Hematopoietic multipotent progenitor cell (in vitro differentiated cells): ENCODE measurements around the gene HPCA. TPM values are rescaled to one million over a fixed set of nuclear protein-coding genes. Genes with fewer than 3 reads are reported as not detected.

Experiments used
- DNase-seq, 3 donors: peaks; one replicate each; pipeline ENCODE4 v3.0.0-alpha.2; 2011 to 2015; ENCODE audit warnings: low read depth in 2 of 3, low spot score in 2 of 3
- total RNA-seq: library from RNA; depleted of rRNA; stranded (reverse); fragments of >200 nt; gene quantifications from one replicate; pipeline ENCODE4 v1.2.3, GENCODE V29; 2012

HPCA gene
- not detected for total RNA-seq

GRCh38 chr1:32886004-32886827, at the start of gene HPCA:
TSS of gene HPCA (plus strand) at chr1:32886491. CDS start at chr1:32888899, 2,408 bp downstream.
- peak in 2 of 3 donors; percentile 75 to 79 for DNase-seq

GRCh38 chr1:32848354-32849063, 37.8 kb upstream of the HPCA start:
- no peak for DNase-seq

- DNase-seq = no peak
Observed at GRCh38 chr1:32855861-32856617, 30.3 kb upstream of the HPCA start.

GRCh38 chr1:32858136-32858535, 28.2 kb upstream of the HPCA start:
- no peak for DNase-seq

GRCh38 chr1:32858791-32859190, 27.5 kb upstream of the HPCA start:
- no peak for DNase-seq

- DNase-seq = no peak
Observed at GRCh38 chr1:32859915-32860314, 26.4 kb upstream of the HPCA start.

- DNase-seq = no peak
Observed at GRCh38 chr1:32860566-32860965, 25.7 kb upstream of the HPCA start.

GRCh38 chr1:32861904-32862695, 24.2 kb upstream of the HPCA start:
- DNase-seq = no peak

GRCh38 chr1:32863218-32863880, 22.9 kb upstream of the HPCA start:
- DNase-seq = no peak

- no peak for DNase-seq
Observed at GRCh38 chr1:32863881-32864245, 22.4 kb upstream of the HPCA start.

- DNase-seq = no peak
Observed at GRCh38 chr1:32864375-32865019, 21.8 kb upstream of the HPCA start.

GRCh38 chr1:32865639-32866405, 20.5 kb upstream of the HPCA start:
- DNase-seq = no peak

- DNase-seq = no peak
Observed at GRCh38 chr1:32867151-32867550, 19.1 kb upstream of the HPCA start.

GRCh38 chr1:32867671-32868070, 18.6 kb upstream of the HPCA start:
- no peak for DNase-seq

GRCh38 chr1:32868085-32868484, 18.2 kb upstream of the HPCA start:
- DNase-seq = no peak

GRCh38 chr1:32868806-32869455, 17.4 kb upstream of the HPCA start:
- DNase-seq = no peak

- no peak for DNase-seq
Observed at GRCh38 chr1:32869923-32870614, 16.2 kb upstream of the HPCA start.
